ENCODE data around the gene SYNPO2.
"Not testable (repeated sequence)": the region's sequence is repeated elsewhere in the genome, so short reads cannot be mapped to it uniquely, and the experiment has no call there.

- TF ChIP-seq POLR2A (IDR thresholded peaks at IDR 0.05) = peak in 1 of 2 donors; percentile 57
- TF ChIP-seq, protein P1, sequence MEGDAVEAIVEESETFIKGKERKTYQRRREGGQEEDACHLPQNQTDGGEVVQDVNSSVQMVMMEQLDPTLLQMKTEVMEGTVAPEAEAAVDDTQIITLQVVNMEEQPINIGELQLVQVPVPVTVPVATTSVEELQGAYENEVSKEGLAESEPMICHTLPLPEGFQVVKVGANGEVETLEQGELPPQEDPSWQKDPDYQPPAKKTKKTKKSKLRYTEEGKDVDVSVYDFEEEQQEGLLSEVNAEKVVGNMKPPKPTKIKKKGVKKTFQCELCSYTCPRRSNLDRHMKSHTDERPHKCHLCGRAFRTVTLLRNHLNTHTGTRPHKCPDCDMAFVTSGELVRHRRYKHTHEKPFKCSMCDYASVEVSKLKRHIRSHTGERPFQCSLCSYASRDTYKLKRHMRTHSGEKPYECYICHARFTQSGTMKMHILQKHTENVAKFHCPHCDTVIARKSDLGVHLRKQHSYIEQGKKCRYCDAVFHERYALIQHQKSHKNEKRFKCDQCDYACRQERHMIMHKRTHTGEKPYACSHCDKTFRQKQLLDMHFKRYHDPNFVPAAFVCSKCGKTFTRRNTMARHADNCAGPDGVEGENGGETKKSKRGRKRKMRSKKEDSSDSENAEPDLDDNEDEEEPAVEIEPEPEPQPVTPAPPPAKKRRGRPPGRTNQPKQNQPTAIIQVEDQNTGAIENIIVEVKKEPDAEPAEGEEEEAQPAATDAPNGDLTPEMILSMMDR (IDR thresholded peaks at IDR 0.05 in 4 of 5, conservative IDR thresholded peaks at IDR 0.05 in 1 of 5) = not testable (repeated sequence)
Observed at GRCh38 chr4:118976193-118976560, 87.5 kb downstream of the SYNPO2 start.

Data from gastrocnemius medialis (tissue), 4 donors.